Astrocyte (in vitro differentiated cells and primary cell): ENCODE data around the gene PKDREJ. TPM values are rescaled to one million over a fixed set of nuclear protein-coding genes. Genes with fewer than 3 reads are reported as not detected.

Experiments used
- DNase-seq: peaks from one replicate; pipeline ENCODE4 v3.0.0-alpha.2; 2010; ENCODE audit warnings: low read depth
- FAIRE-seq: peaks from 2 replicates; lab custom pipeline; 2011; peaks lifted over from hg19 to GRCh38; lab: Jason Lieb, UNC
- H2AFZ ChIP-seq: 2 replicates; pipeline ENCODE4 v1.6.0; 2012; ENCODE audit warnings: low read depth, low read length, inconsistent platforms
- H3K27ac ChIP-seq: 2 replicates; pipeline ENCODE4 v1.5.1; 2011; ENCODE audit warnings: low read depth, low read length, inconsistent platforms
- H3K27me3 ChIP-seq: 2 replicates; pipeline ENCODE4 v1.6.0; 2011; ENCODE audit warnings: low read length, inconsistent platforms; ENCODE audit not compliant: insufficient read depth
- H3K36me3 ChIP-seq: 2 replicates; pipeline ENCODE4 v1.5.1; 2011; ENCODE audit warnings: low read length, inconsistent platforms; ENCODE audit not compliant: insufficient read depth
- H3K4me1 ChIP-seq: 2 replicates; pipeline ENCODE4 v1.5.1; 2011; ENCODE audit warnings: low read length, inconsistent platforms; ENCODE audit not compliant: insufficient read depth
- H3K4me2 ChIP-seq: 2 replicates; pipeline ENCODE4 v1.6.0; 2012; ENCODE audit warnings: low read length, inconsistent platforms
- H3K4me3 ChIP-seq: 2 replicates; pipeline ENCODE4 v1.5.1; 2011; ENCODE audit warnings: low read depth, mild to moderate bottlenecking, low read length, inconsistent platforms; ENCODE audit not compliant: insufficient read depth
- H3K79me2 ChIP-seq: 2 replicates; pipeline ENCODE4 v1.6.0; 2012; ENCODE audit warnings: mild to moderate bottlenecking, low read length, inconsistent platforms; ENCODE audit not compliant: insufficient read depth
- H3K9ac ChIP-seq: 2 replicates; pipeline ENCODE4 v1.6.0; 2012; ENCODE audit warnings: mild to moderate bottlenecking, low read length, inconsistent platforms
- H3K9me3 ChIP-seq: 2 replicates; pipeline ENCODE4 v1.5.1; 2012; ENCODE audit warnings: low read depth, mild to moderate bottlenecking, low read length, inconsistent platforms; ENCODE audit not compliant: insufficient read depth
- H4K20me1 ChIP-seq: 2 replicates; pipeline ENCODE4 v1.6.0; 2012; ENCODE audit warnings: low read length, inconsistent platforms; ENCODE audit not compliant: insufficient read depth
- H3K27ac Mint-ChIP-seq: one replicate; pipeline ENCODE4 v1.8.0; 2021; ENCODE audit warnings: mild to moderate bottlenecking, mixed read lengths; ENCODE audit not compliant: unreplicated experiment
- H3K27me3 Mint-ChIP-seq: one replicate; pipeline ENCODE4 v1.8.0; 2021; ENCODE audit warnings: low read depth, mixed read lengths; ENCODE audit not compliant: unreplicated experiment
- H3K36me3 Mint-ChIP-seq: one replicate; pipeline ENCODE4 v1.8.0; 2021; ENCODE audit warnings: low read depth, mixed read lengths; ENCODE audit not compliant: unreplicated experiment
- H3K4me1 Mint-ChIP-seq: one replicate; pipeline ENCODE4 v1.8.0; 2021; ENCODE audit warnings: low read depth, mixed read lengths; ENCODE audit not compliant: unreplicated experiment
- H3K4me3 Mint-ChIP-seq: one replicate; pipeline ENCODE4 v1.8.0; 2021; ENCODE audit warnings: mild to moderate bottlenecking, moderate library complexity, mixed read lengths; ENCODE audit not compliant: unreplicated experiment
- H3K9me3 Mint-ChIP-seq: one replicate; pipeline ENCODE4 v1.8.0; 2021; ENCODE audit warnings: mild to moderate bottlenecking, mixed read lengths; ENCODE audit not compliant: unreplicated experiment
- CTCF ChIP-seq: IDR thresholded peaks from 2 replicates; pipeline ENCODE4 v1.5.1; 2011; ENCODE audit warnings: low read depth, mild to moderate bottlenecking, inconsistent platforms, low read length, moderate library complexity; ENCODE audit not compliant: insufficient read depth
- EZH2 ChIP-seq: IDR thresholded peaks from 2 replicates; pipeline ENCODE4 v1.6.1; 2012; ENCODE audit warnings: mild to moderate bottlenecking, low read length, inconsistent platforms; ENCODE audit not compliant: insufficient read depth
- total RNA-seq: library from RNA; stranded (reverse); gene quantifications from 2 replicates; pipeline ENCODE4 v1.2.1, GENCODE V29; 2021

The PKDREJ gene
- total RNA-seq, 1 donor from 2014 or later = not detected

GRCh38 chr22:46242076-46242475, 21.1 kb downstream of the PKDREJ start:
- H3K4me1 ChIP-seq = no peaks in the 10 kb centered on the region
- no peak overlapping the region for H3K4me3 Mint-ChIP-seq
- peaks cover 6% of the 10 kb centered on the region for H4K20me1 ChIP-seq
- no peak overlapping the region for H3K9ac ChIP-seq
- no peak for DNase-seq
- peaks cover 13% of the 10 kb centered on the region for H3K36me3 Mint-ChIP-seq
- H3K9me3 ChIP-seq = no peaks in the 10 kb centered on the region
- no peak overlapping the region for H3K27ac Mint-ChIP-seq
- FAIRE-seq = no peak
- no peaks in the 10 kb centered on the region for H3K27me3 ChIP-seq
- no peaks in the 10 kb centered on the region for H3K4me1 Mint-ChIP-seq
- H3K4me2 ChIP-seq = no peak overlapping the region
- H3K27ac ChIP-seq = no peak overlapping the region
- peaks cover 7% of the 10 kb centered on the region for H3K36me3 ChIP-seq
- TF ChIP-seq EZH2 (no peak), CTCF (no peak)
- H3K4me3 ChIP-seq = no peak overlapping the region
- no peaks in the 10 kb centered on the region for H3K79me2 ChIP-seq
- H3K27me3 Mint-ChIP-seq = peaks cover 2% of the 10 kb centered on the region
- H3K9me3 Mint-ChIP-seq = no peaks in the 10 kb centered on the region
- no peak overlapping the region for H2AFZ ChIP-seq

- no peak overlapping the region for H3K9ac ChIP-seq
Observed at GRCh38 chr22:46241396-46242007, 21.6 kb downstream of the PKDREJ start.

More at GRCh38 chr22:46241396-46242007, 21.6 kb downstream of the PKDREJ start:
- Histone ChIP-seq H3K27ac (no peak overlapping the region), H3K9me3 (no peaks in the 10 kb centered on the region), H3K27me3 (no peaks in the 10 kb centered on the region), H3K4me3 (no peak overlapping the region), H3K4me2 (no peak overlapping the region), H4K20me1 (peaks cover 5% of the 10 kb centered on the region), H2AFZ (no peak overlapping the region), H3K36me3 (peaks cover 7% of the 10 kb centered on the region), H3K79me2 (no peaks in the 10 kb centered on the region), H3K4me1 (no peaks in the 10 kb centered on the region)
- no peak for DNase-seq
- H3K4me3 Mint-ChIP-seq = no peak overlapping the region
- no peak for FAIRE-seq
- peaks cover 3% of the 10 kb centered on the region for H3K27me3 Mint-ChIP-seq
- TF ChIP-seq EZH2 (no peak), CTCF (no peak)
- no peak overlapping the region for H3K27ac Mint-ChIP-seq
- H3K9me3 Mint-ChIP-seq = no peaks in the 10 kb centered on the region
- H3K36me3 Mint-ChIP-seq = peaks cover 13% of the 10 kb centered on the region
- H3K4me1 Mint-ChIP-seq = no peaks in the 10 kb centered on the region
